GM12892 (cell line): Measurements from ENCODE around the gene P2RY8.

Experiments
- POLR2A ChIP-seq: IDR thresholded peaks from 2 replicates; pipeline ENCODE4 v1.6.1; 2011; ENCODE audit warnings: low read depth, low read length, control low read depth
- POLR2AphosphoS5 ChIP-seq: IDR thresholded peaks from 2 replicates; pipeline ENCODE4 v1.6.1; 2011; ENCODE audit warnings: low read depth, low read length, control low read depth
- TAF1 ChIP-seq: IDR thresholded peaks from 2 replicates; pipeline ENCODE4 v1.6.1; 2011; ENCODE audit warnings: low read depth, mild to moderate bottlenecking, control low read depth, low read length, borderline replicate concordance

GRCh38 chrX:1442724-1443367 lies 94.1 kb downstream of the P2RY8 start:
- TF ChIP-seq POLR2A = no peak
- no peak for TF ChIP-seq TAF1
- TF ChIP-seq POLR2AphosphoS5 = no peak
